Thoracic aorta (tissue), 2 donors: ENCODE results near the gene LRP1B. TPM values are rescaled to one million over a fixed set of nuclear protein-coding genes. Genes with fewer than 3 reads are reported as not detected.

Experiments
- ATAC-seq: fragments of 150-250 bp; one replicate; pipeline ENCODE4 v1.8.0; 2017; ENCODE audit warnings: low read depth; ENCODE audit not compliant: insufficient number of reproducible peaks, low FRiP score
- DNase-seq: peaks from one replicate; pipeline ENCODE4 v3.0.0-alpha.2; 2020; ENCODE audit warnings: low spot score
- H3K27ac ChIP-seq, 2 donors: fragments of 200-600 bp; sonication (generic); 1 replicate in 1 of 2; 2 replicates in 1 of 2; pipeline ENCODE4 v1.5.1; 2016; ENCODE audit warnings: mild to moderate bottlenecking in 2 of 2, moderate library complexity in 2 of 2
- H3K27me3 ChIP-seq: fragments of 200-600 bp; sonication (generic); replicated peaks from 2 replicates; pipeline ENCODE4 v1.6.0; 2016; ENCODE audit warnings: mild to moderate bottlenecking; ENCODE audit not compliant: insufficient read depth
- H3K36me3 ChIP-seq: fragments of 200-600 bp; sonication (generic); one replicate; pipeline ENCODE4 v1.5.1; 2016
- H3K4me1 ChIP-seq, 2 donors: fragments of 200-600 bp; sonication (generic); 1 replicate in 1 of 2; 2 replicates in 1 of 2; pipeline versions ENCODE4 v1.5.1 to v1.6.0; 2016; ENCODE audit warnings: low read depth in 2 of 2, mild to moderate bottlenecking in 1 of 2; ENCODE audit not compliant: control insufficient read depth in 1 of 2
- H3K4me3 ChIP-seq: fragments of 200-600 bp; sonication (generic); 2 replicates; pipeline ENCODE4 v1.5.1; 2016; ENCODE audit warnings: mild to moderate bottlenecking
- H3K9me3 ChIP-seq: fragments of 200-600 bp; sonication (generic); 2 replicates; pipeline ENCODE4 v1.5.1; 2016
- CTCF ChIP-seq: fragments of 200-600 bp; sonication (generic); IDR thresholded peaks from one replicate; pipeline ENCODE4 v1.5.1; 2019; ENCODE audit warnings: antibody characterized with exemption
- total RNA-seq, 2 donors: library from RNA; depleted of rRNA; stranded (reverse); fragments of >200 nt; gene quantifications; one replicate each; pipeline versions ENCODE4 v1.1.0 to v1.2.3, GENCODE V29; 2016

The LRP1B gene
- total RNA-seq, 2 donors from 2014 or later = 0.27 to 0.28 TPM

DNA sequence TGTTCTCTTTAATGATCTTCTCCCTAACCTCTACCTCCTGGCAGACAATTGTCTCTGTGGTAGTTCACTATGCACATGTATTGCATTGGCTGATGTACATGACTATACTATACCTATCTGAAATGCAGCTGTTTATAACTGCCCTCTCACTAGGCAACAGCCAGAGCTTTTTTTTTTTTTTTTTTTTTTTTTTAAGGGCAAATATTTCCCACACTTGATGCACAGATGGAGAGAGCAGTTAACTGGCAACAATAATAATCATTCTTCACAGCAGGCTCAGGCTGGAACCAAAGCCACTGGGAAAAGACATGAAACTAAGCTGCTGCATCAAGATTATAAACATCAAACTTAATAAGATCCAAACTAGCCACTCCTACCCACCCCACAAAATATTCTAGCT is 707.7 kb downstream of the LRP1B start:
- no peaks in the 10 kb centered on the region for H3K27me3 ChIP-seq
- H3K27ac ChIP-seq = no peak overlapping the region
- H3K9me3 ChIP-seq = no peaks in the 10 kb centered on the region
- H3K4me3 ChIP-seq = no peak overlapping the region
- DNase-seq = no peak
- no peaks in the 10 kb centered on the region for H3K4me1 ChIP-seq
- no peaks in the 10 kb centered on the region for H3K36me3 ChIP-seq
- no peak for TF ChIP-seq CTCF
- no peak for ATAC-seq

GRCh38 chr2:141417246-141417797 is 713.5 kb downstream of the LRP1B start:
- no peaks in the 10 kb centered on the region for H3K27me3 ChIP-seq
- no peak for TF ChIP-seq CTCF
- DNase-seq (no peak), ATAC-seq (no peak)
- no peak overlapping the region for H3K4me3 ChIP-seq
- H3K36me3 ChIP-seq = no peaks in the 10 kb centered on the region
- H3K27ac ChIP-seq = no peak overlapping the region
- H3K4me1 ChIP-seq = no peaks in the 10 kb centered on the region
- no peaks in the 10 kb centered on the region for H3K9me3 ChIP-seq

- H3K27me3 ChIP-seq = no peaks in the 10 kb centered on the region
- TF ChIP-seq CTCF = no peak
- no peak for DNase-seq
- H3K4me3 ChIP-seq = no peak overlapping the region
- H3K27ac ChIP-seq = no peak overlapping the region
- H3K36me3 ChIP-seq = no peaks in the 10 kb centered on the region
- H3K9me3 ChIP-seq = no peaks in the 10 kb centered on the region
- no peak for ATAC-seq
- no peaks in the 10 kb centered on the region for H3K4me1 ChIP-seq
These were observed 719.4 kb downstream of the LRP1B start for GRCh38 chr2:141411419-141411818.

DNA sequence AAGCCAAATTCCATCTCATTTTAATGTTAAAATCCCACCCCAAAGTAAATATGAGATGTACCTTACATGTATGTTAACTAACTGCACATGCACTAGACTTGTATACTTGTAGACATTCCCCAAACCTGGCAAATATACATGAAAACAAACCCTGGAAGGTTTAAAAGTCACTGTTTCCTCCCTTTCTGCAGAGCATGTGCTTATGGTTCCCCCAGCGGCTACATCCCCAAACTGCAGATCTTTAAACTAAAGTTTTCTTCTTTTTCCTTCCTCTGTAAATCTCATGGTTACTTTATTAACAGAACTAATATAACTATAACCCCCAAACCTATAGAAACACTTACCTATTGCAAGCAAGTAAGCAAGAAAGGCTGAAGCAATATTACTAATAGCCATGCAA is 731.5 kb downstream of the LRP1B start:
- H3K27me3 ChIP-seq = no peaks in the 10 kb centered on the region
- H3K27ac ChIP-seq = no peak overlapping the region
- H3K4me3 ChIP-seq = no peak overlapping the region
- ATAC-seq = no peak
- TF ChIP-seq CTCF = no peak
- H3K9me3 ChIP-seq = no peaks in the 10 kb centered on the region
- no peaks in the 10 kb centered on the region for H3K4me1 ChIP-seq
- DNase-seq = no peak
- H3K36me3 ChIP-seq = no peaks in the 10 kb centered on the region

- Histone ChIP-seq H3K27ac (no peak overlapping the region), H3K4me1 (no peaks in the 10 kb centered on the region), H3K27me3 (no peaks in the 10 kb centered on the region), H3K36me3 (no peaks in the 10 kb centered on the region), H3K9me3 (no peaks in the 10 kb centered on the region), H3K4me3 (no peak overlapping the region)
- ATAC-seq = no peak
- no peak for DNase-seq
- no peak for TF ChIP-seq CTCF
These were observed 737.6 kb downstream of the LRP1B start for GRCh38 chr2:141393214-141393545.
